ENCODE measurements around the gene SUGCT.

- TF ChIP-seq FOXP2 (optimal IDR thresholded peaks at IDR 0.05; ENCODE audit: borderline replicate concordance, extremely low read depth, extremely low read length, insufficient read depth) (no peak), POLR2AphosphoS5 (IDR thresholded peaks at IDR 0.05; ENCODE audit: low read depth, low read length) (no peak), REST (IDR thresholded peaks at IDR 0.05; ENCODE audit: insufficient read depth in 1 of 2, low read depth in 2 of 2, low read length in 2 of 2) (no peak)
Measured at GRCh38 chr7:40498924-40499510, 364.2 kb downstream of the SUGCT start.
